HEK293 (cell line): Measurements from ENCODE around the gene GSTM1.
A peak's percentile ranks its signal among the peaks of the same experiment; 100 is the strongest.

Experiments used
- CTCF ChIA-PET: fragments of 350-600 bp; formaldehyde crosslinking; extraction: SDS; loops from one replicate; lab custom pipeline; 2021; ENCODE audit warnings: antibody characterized with exemption; lab: Yijun Ruan, JAX
- POLR2A ChIA-PET: fragments of 300-600 bp; formaldehyde crosslinking; extraction: SDS; loops from one replicate; lab custom pipeline; 2020; ENCODE audit warnings: antibody characterized with exemption, inconsistent platforms; lab: Yijun Ruan, JAX
- H3K27ac ChIP-seq: fragments of 200-500 bp; sonication (Bioruptor generic); 2 replicates; pipeline ENCODE4 v1.5.1; 2014; ENCODE audit warnings: low read depth, low read length, control low read depth, inconsistent platforms; ENCODE audit errors: extremely low read depth
- H3K36me3 ChIP-seq, 2 experiments: fragments of 200-500 bp in 1 of 2; sonication (Bioruptor generic) in 1 of 2; 1 replicate in 1 of 2; 2 replicates in 1 of 2; pipeline ENCODE4 v1.5.1; 2014 to 2017; ENCODE audit warnings: inconsistent platforms in 2 of 2, low read length in 2 of 2; ENCODE audit not compliant: control insufficient read depth in 2 of 2, insufficient read depth in 1 of 2
- H3K4me1 ChIP-seq: fragments of 200-500 bp; sonication (Bioruptor generic); 2 replicates; pipeline ENCODE4 v1.5.1; 2014; ENCODE audit warnings: mild to moderate bottlenecking, low read length, inconsistent platforms; ENCODE audit not compliant: control insufficient read depth, insufficient read depth
- H3K4me3 ChIP-seq: 2 replicates; pipeline ENCODE4 v1.5.1; 2011; ENCODE audit warnings: low read depth, mild to moderate bottlenecking, control low read depth, low read length, moderate library complexity
- H3K9me3 ChIP-seq: fragments of 200-500 bp; sonication (Bioruptor generic); 2 replicates; pipeline ENCODE4 v1.5.1; 2014; ENCODE audit warnings: low read depth, low read length, inconsistent platforms; ENCODE audit not compliant: control insufficient read depth, insufficient read depth
- BCL11B ChIP-seq: fragments of 450-650 bp; formaldehyde crosslinking; IDR thresholded peaks from 2 replicates; pipeline ENCODE4 v1.5.1; 2016; ENCODE audit warnings: low read depth, missing biosample characterization, missing genetic modification characterization
- CTCF ChIP-seq: fragments of 450-650 bp; formaldehyde crosslinking; IDR thresholded peaks from 2 replicates; pipeline ENCODE4 v1.5.1; 2016; ENCODE audit warnings: missing biosample characterization, missing genetic modification characterization
- GLIS1 ChIP-seq: fragments of 450-650 bp; formaldehyde crosslinking; IDR thresholded peaks from 2 replicates; pipeline ENCODE4 v1.5.1; 2016; ENCODE audit warnings: missing biosample characterization, missing genetic modification characterization
- HOXD13 ChIP-seq: sonication (generic); formaldehyde crosslinking; IDR thresholded peaks from 2 replicates; pipeline ENCODE4 v1.8.0; 2022; ENCODE audit warnings: missing genetic modification reagents, borderline replicate concordance
- KLF16 ChIP-seq: fragments of 450-650 bp; formaldehyde crosslinking; IDR thresholded peaks from 2 replicates; pipeline ENCODE4 v1.5.1; 2017; ENCODE audit warnings: missing biosample characterization, missing genetic modification characterization
- OSR2 ChIP-seq: fragments of 450-650 bp; formaldehyde crosslinking; IDR thresholded peaks from 2 replicates; pipeline ENCODE4 v1.5.1; 2016; ENCODE audit warnings: missing biosample characterization, missing genetic modification characterization
- PBX3 ChIP-seq: sonication (generic); formaldehyde crosslinking; IDR thresholded peaks from 2 replicates; pipeline ENCODE4 v1.8.1; 2022; ENCODE audit warnings: mild to moderate bottlenecking, moderate library complexity, missing genetic modification reagents
- PRDM1 ChIP-seq: fragments of 450-650 bp; formaldehyde crosslinking; IDR thresholded peaks from 2 replicates; pipeline ENCODE4; 2016; ENCODE audit warnings: missing biosample characterization, missing genetic modification characterization
- PRDM2 ChIP-seq: fragments of 450-650 bp; formaldehyde crosslinking; IDR thresholded peaks from 2 replicates; pipeline ENCODE4 v1.5.1; 2016; ENCODE audit warnings: missing biosample characterization, missing genetic modification characterization, borderline replicate concordance
- SCRT2 ChIP-seq: fragments of 450-650 bp; formaldehyde crosslinking; IDR thresholded peaks from 2 replicates; pipeline ENCODE4 v1.5.1; 2016; ENCODE audit warnings: missing biosample characterization, missing genetic modification characterization
- ZBTB48 ChIP-seq: fragments of 450-650 bp; formaldehyde crosslinking; IDR thresholded peaks from 2 replicates; pipeline ENCODE4 v1.5.1; 2016; ENCODE audit warnings: missing biosample characterization, missing genetic modification characterization
- ZBTB7A ChIP-seq: fragments of 450-650 bp; formaldehyde crosslinking; IDR thresholded peaks from 2 replicates; pipeline ENCODE4 v1.5.1; 2016; ENCODE audit warnings: low read depth, missing biosample characterization, missing genetic modification characterization
- ZIC2 ChIP-seq: fragments of 450-650 bp; formaldehyde crosslinking; IDR thresholded peaks from 2 replicates; pipeline ENCODE4 v1.5.1; 2016; ENCODE audit warnings: missing biosample characterization, missing genetic modification characterization
- ZNF10 ChIP-seq: fragments of 450-650 bp; formaldehyde crosslinking; IDR thresholded peaks from 2 replicates; pipeline ENCODE4 v1.5.1; 2017; ENCODE audit warnings: missing biosample characterization, missing genetic modification characterization
- ZNF114 ChIP-seq: fragments of 450-650 bp; formaldehyde crosslinking; IDR thresholded peaks from 2 replicates; pipeline ENCODE4 v1.5.0; 2017; ENCODE audit warnings: missing biosample characterization, missing genetic modification characterization
- ZNF140 ChIP-seq: fragments of 450-650 bp; formaldehyde crosslinking; IDR thresholded peaks from 2 replicates; pipeline ENCODE4 v1.5.1; 2016; ENCODE audit warnings: missing biosample characterization, missing genetic modification characterization
- ZNF16 ChIP-seq: fragments of 450-650 bp; formaldehyde crosslinking; IDR thresholded peaks from 2 replicates; pipeline ENCODE4 v1.5.1; 2016; ENCODE audit warnings: low read depth, missing biosample characterization, missing genetic modification characterization
- ZNF2 ChIP-seq: fragments of 450-650 bp; formaldehyde crosslinking; IDR thresholded peaks from 2 replicates; pipeline ENCODE4 v1.5.1; 2016; ENCODE audit warnings: missing biosample characterization, missing genetic modification characterization
- ZNF214 ChIP-seq: fragments of 450-650 bp; formaldehyde crosslinking; IDR thresholded peaks from 2 replicates; pipeline ENCODE4 v1.5.1; 2017; ENCODE audit warnings: missing biosample characterization, mild to moderate bottlenecking, missing genetic modification characterization, borderline replicate concordance
- ZNF266 ChIP-seq: fragments of 450-650 bp; formaldehyde crosslinking; IDR thresholded peaks from 2 replicates; pipeline ENCODE4 v1.5.1; 2016; ENCODE audit warnings: missing biosample characterization, missing genetic modification characterization, low read depth
- ZNF292 ChIP-seq: fragments of 450-650 bp; formaldehyde crosslinking; IDR thresholded peaks from 2 replicates; pipeline ENCODE4 v1.5.1; 2016; ENCODE audit warnings: low read depth, missing biosample characterization, missing genetic modification characterization, borderline replicate concordance
- ZNF302 ChIP-seq: fragments of 450-650 bp; formaldehyde crosslinking; IDR thresholded peaks from 2 replicates; pipeline ENCODE4 v1.5.1; 2016; ENCODE audit warnings: missing biosample characterization, missing genetic modification characterization, low read depth
- ZNF311 ChIP-seq: fragments of 450-650 bp; formaldehyde crosslinking; IDR thresholded peaks from 2 replicates; pipeline ENCODE4 v1.5.1; 2017; ENCODE audit warnings: missing biosample characterization, missing genetic modification characterization, borderline replicate concordance
- ZNF600 ChIP-seq: fragments of 450-650 bp; formaldehyde crosslinking; IDR thresholded peaks from 2 replicates; pipeline ENCODE4 v1.5.1; 2016; ENCODE audit warnings: missing biosample characterization, missing genetic modification characterization
- ZNF660 ChIP-seq: fragments of 450-650 bp; IDR thresholded peaks from 2 replicates; pipeline ENCODE4 v1.5.1; 2018; ENCODE audit warnings: missing biosample characterization, mild to moderate bottlenecking, missing genetic modification characterization
- ZNF785 ChIP-seq: fragments of 450-650 bp; formaldehyde crosslinking; IDR thresholded peaks from 2 replicates; pipeline ENCODE4 v1.5.1; 2016; ENCODE audit warnings: missing biosample characterization, missing genetic modification characterization
- ZNF843 ChIP-seq: fragments of 450-650 bp; formaldehyde crosslinking; IDR thresholded peaks from 2 replicates; pipeline ENCODE4 v1.5.1; 2016; ENCODE audit warnings: missing biosample characterization, missing genetic modification characterization

The GSTM1 gene

GRCh38 chr1:109642626-109643025 lies 45.0 kb upstream of the GSTM1 start:
- Histone ChIP-seq H3K4me1 (no peaks in the 10 kb centered on the region), H3K9me3 (no peaks in the 10 kb centered on the region), H3K36me3 (no peaks in the 10 kb centered on the region), H3K4me3 (no peak overlapping the region), H3K27ac (no peak overlapping the region)
- TF ChIP-seq ZNF114 (tag by site-specific recombination) (no peak), ZNF785 (no peak), ZNF214 (no peak), KLF16 (tag by site-specific recombination) (no peak), ZNF16 (tag by site-specific recombination) (no peak), ZNF10 (tag by site-specific recombination) (no peak), ZNF843 (tag by site-specific recombination) (no peak), ZIC2 (tag by site-specific recombination) (no peak), PRDM2 (tag by site-specific recombination) (no peak), OSR2 (tag by site-specific recombination) (no peak), HOXD13 (CRISPR knock-in tag) (no peak), PBX3 (CRISPR knock-in tag) (no peak), PRDM1 (tag by site-specific recombination) (no peak), ZNF140 (tag by site-specific recombination) (no peak)
- ChIA-PET CTCF (interaction anchor here (0.6 to 11.3 kb wide), 17 partner anchors 8 to 357 kb away, joined by 3 to 345 read pairs (median 4); partner anchors contain the start of gene AHCYL1), POLR2A (no interaction called here)

GRCh38 chr1:109643385-109644230 lies 44.0 kb upstream of the GSTM1 start:
- Histone ChIP-seq H3K9me3 (no peaks in the 10 kb centered on the region), H3K27ac (no peak overlapping the region), H3K36me3 (no peaks in the 10 kb centered on the region), H3K4me3 (no peak overlapping the region), H3K4me1 (no peaks in the 10 kb centered on the region)
- CTCF ChIA-PET, result interaction anchor here (0.6 to 11.3 kb wide), 26 partner anchors 7 to 941 kb away, joined by 3 to 345 read pairs (median 4); partner anchors contain the start of gene AHCYL1
- POLR2A ChIA-PET, result no interaction called here
- TF ChIP-seq ZNF660 (tag by site-specific recombination) (0 out of 2 replicates have a peak, but pooled peaks have one; percentile 14), BCL11B (tag by site-specific recombination) (0 out of 2 replicates have a peak, but pooled peaks have one; percentile 35), ZNF2 (tag by site-specific recombination) (peak; percentile 93), GLIS1 (tag by site-specific recombination) (peak; percentile 66; the same call in 1 of the 2 replicates), ZNF302 (no peak), ZBTB7A (tag by site-specific recombination) (no peak), PRDM1 (tag by site-specific recombination) (peak; percentile 14; the same call in 1 of the 2 replicates), ZNF292 (tag by site-specific recombination) (no peak), ZBTB48 (tag by site-specific recombination) (peak; percentile 32; the same call in 1 of the 2 replicates), CTCF (peak; percentile 89), ZNF600 (tag by site-specific recombination) (no peak), ZNF266 (tag by site-specific recombination) (no peak), SCRT2 (tag by site-specific recombination) (peak; percentile 36; the same call in 1 of the 2 replicates), ZNF311 (tag by site-specific recombination) (no peak)
